K562 (cell line): ENCODE results near the gene LINGO3. TPM values are rescaled to one million over a fixed set of nuclear protein-coding genes. Genes with fewer than 3 reads are reported as not detected.

Experiments used
- CEBPG ChIP-seq, 3 experiments: fragments of 200-800 bp in 1 of 3; sonication (Bioruptor generic) in 1 of 3; sonication (generic) in 1 of 3; formaldehyde crosslinking in 1 of 3; IDR thresholded peaks in 2 of 3; conservative IDR thresholded peaks in 1 of 3; 2 replicates each; pipeline versions ENCODE4 v1.6.1 to v1.8.0; 2016 to 2022; ENCODE audit warnings: missing compliant biosample characterization in 2 of 3, missing genetic modification characterization in 2 of 3, mild to moderate bottlenecking in 1 of 3, missing genetic modification reagents in 1 of 3
- ELF1 ChIP-seq: fragments of 200-800 bp; sonication (Bioruptor generic); IDR thresholded peaks from 2 replicates; pipeline ENCODE4 v1.6.1; 2016; ENCODE audit warnings: missing genetic modification characterization, missing compliant biosample characterization
- EWSR1 ChIP-seq: fragments of 450-650 bp; IDR thresholded peaks from 2 replicates; pipeline ENCODE4 v1.6.1; 2018; ENCODE audit warnings: borderline replicate concordance, mild to moderate bottlenecking, low read depth, moderate library complexity; ENCODE audit not compliant: partially characterized antibody
- GATA2 ChIP-seq: sonication (generic); formaldehyde crosslinking; IDR thresholded peaks from 2 replicates; pipeline ENCODE4 v1.4.0; 2020; ENCODE audit warnings: mild to moderate bottlenecking, missing genetic modification reagents
- HCFC1 ChIP-seq: IDR thresholded peaks from 2 replicates; pipeline ENCODE4 v1.6.1; 2012; ENCODE audit warnings: low read depth, low read length, improper control_type of control experiment
- HNRNPL ChIP-seq: fragments of 200-400 bp; formaldehyde crosslinking; IDR thresholded peaks from 2 replicates; pipeline ENCODE4 v1.6.1; 2017; ENCODE audit warnings: low read depth, mild to moderate bottlenecking, low read length
- KDM4B ChIP-seq, 2 experiments: fragments of 450-650 bp in 1 of 2; sonication (generic) in 1 of 2; IDR thresholded peaks; 2 replicates each; pipeline ENCODE4 v1.6.1; 2016 to 2017; ENCODE audit warnings: borderline replicate concordance in 2 of 2, antibody characterized with exemption in 1 of 2, low read depth in 1 of 2, mild to moderate bottlenecking in 1 of 2
- MEIS2 ChIP-seq: fragments of 450-650 bp; IDR thresholded peaks from 2 replicates; pipeline ENCODE4 v1.6.1; 2014; ENCODE audit warnings: mild to moderate bottlenecking; ENCODE audit not compliant: partially characterized antibody
- PHB ChIP-seq: fragments of 250-450 bp; sonication (Bioruptor Pico); IDR thresholded peaks from 2 replicates; pipeline ENCODE4 v1.5.0; 2021
- SMARCB1 ChIP-seq: IDR thresholded peaks from 2 replicates; pipeline ENCODE4 v1.6.1; 2011; ENCODE audit warnings: improper control_type of control experiment, low read depth; ENCODE audit not compliant: insufficient read length
- TSC22D4 ChIP-seq: fragments of 450-650 bp; IDR thresholded peaks from 2 replicates; pipeline ENCODE4 v1.6.1; 2016; ENCODE audit warnings: missing genetic modification characterization, missing biosample characterization, control low read depth
- ZC3H4 ChIP-seq: sonication (generic); formaldehyde crosslinking; IDR thresholded peaks from 2 replicates; pipeline ENCODE4 v1.9.0; 2021; ENCODE audit warnings: missing genetic modification reagents, borderline replicate concordance
- ZNF764 ChIP-seq: fragments of 250-450 bp; sonication (Bioruptor Pico); IDR thresholded peaks from 2 replicates; pipeline ENCODE4 v1.4.0; 2020; ENCODE audit warnings: low read depth, mild to moderate bottlenecking, moderate library complexity
- polyA plus RNA-seq, 8 experiments: library from polyadenylated mRNA; depleted of rRNA in 4 of 8; stranded (reverse) in 5 of 8; unstranded in 3 of 8; fragments of >200 nt; fragmentation: Nextera tagmentation in 2 of 8; fragmentation: Illumina TruSeq in 1 of 8; extraction: Ambion mirVana in 2 of 8; extraction: Trizol in 1 of 8; gene quantifications; 2 replicates each; pipeline versions ENCODE4 v1.2.1 to v1.2.3, GENCODE V29; 2011 to 2014; ENCODE audit warnings: inconsistent platforms in 1 of 8, missing spikeins in 1 of 8
- total RNA-seq, 7 experiments: library from RNA; depleted of rRNA in 6 of 7; stranded (reverse); fragments of >200 nt in 6 of 7; fragmentation: Illumina TruSeq in 2 of 7; extraction: Trizol in 2 of 7; gene quantifications; 2 replicates each; pipeline versions ENCODE4 v1.2.1 to v1.2.3, GENCODE V29; 2011 to 2021; ENCODE audit warnings: low replicate concordance in 1 of 7
- TF ChIP-seq, protein P1 (sequence below): sonication (generic); formaldehyde crosslinking; IDR thresholded peaks from 2 replicates; pipeline ENCODE4 v1.8.1; 2023; ENCODE audit warnings: mild to moderate bottlenecking, missing genetic modification reagents
- TF ChIP-seq, protein P2 (sequence below): sonication (generic); formaldehyde crosslinking; IDR thresholded peaks from 2 replicates; pipeline ENCODE4 v1.8.1; 2023; ENCODE audit warnings: mild to moderate bottlenecking, missing genetic modification reagents
- TF ChIP-seq, protein P3 (sequence below): fragments of 250-450 bp; sonication (Bioruptor Pico); IDR thresholded peaks from 2 replicates; pipeline ENCODE4 v1.5.0; 2022; ENCODE audit warnings: mild to moderate bottlenecking
- TF ChIP-seq, protein P4 (sequence below): fragments of 450-650 bp; formaldehyde crosslinking; IDR thresholded peaks from 2 replicates; pipeline ENCODE4 v1.4.0; 2020; ENCODE audit warnings: mild to moderate bottlenecking, moderate library complexity

Gene LINGO3
- total and polyA plus RNA-seq, 9 of the 15 experiments (the other 6 are each of a cell fraction or from before 2014, with no cell fraction given) = 0.03 to 0.05 (median 0.03) TPM; not detected in 6

DNA sequence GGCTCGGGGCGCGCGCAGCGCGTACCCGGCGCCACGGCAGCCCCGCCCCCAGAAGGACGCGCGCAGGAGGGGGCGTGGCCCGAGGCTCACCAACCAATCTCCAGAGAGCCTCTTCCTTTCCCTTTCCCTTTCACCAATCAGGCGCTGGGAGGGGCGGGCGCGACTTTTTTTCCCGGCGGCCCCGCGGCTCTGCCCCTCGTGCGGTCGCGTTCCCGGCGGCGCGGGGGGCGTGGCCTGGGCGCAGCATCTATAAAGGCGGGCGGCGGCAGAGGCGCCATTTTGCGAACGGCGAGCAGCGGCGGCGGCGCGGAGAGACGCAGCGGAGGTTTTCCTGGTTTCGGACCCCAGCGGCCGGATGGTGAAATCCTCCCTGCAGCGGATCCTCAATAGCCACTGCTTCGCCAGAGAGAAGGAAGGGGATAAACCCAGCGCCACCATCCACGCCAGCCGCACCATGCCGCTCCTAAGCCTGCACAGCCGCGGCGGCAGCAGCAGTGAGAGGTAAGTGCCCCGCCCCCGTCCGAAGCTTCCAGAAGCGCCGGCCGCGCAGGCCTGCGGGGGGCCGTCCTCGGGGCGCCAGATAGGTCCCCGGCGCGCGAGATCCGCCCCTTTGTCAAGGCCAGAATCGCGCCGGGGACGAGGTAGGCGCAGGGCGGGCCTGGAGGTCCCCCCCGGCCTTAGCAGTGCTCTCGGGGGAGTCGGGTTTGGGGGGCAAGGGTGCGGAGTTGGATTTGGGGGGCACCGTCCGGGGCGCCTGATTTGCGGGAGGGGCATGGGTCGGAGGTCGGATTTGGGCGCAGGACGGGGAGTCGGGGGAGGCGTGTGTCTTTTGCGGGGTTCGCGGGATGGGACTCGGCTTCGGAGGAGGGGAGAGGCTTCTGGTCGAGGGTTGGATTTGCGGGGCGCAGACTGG lies 38.5 kb downstream of the LINGO3 start (continued):
- TF ChIP-seq KDM4B (IDR thresholded peaks at IDR 0.05; ENCODE audit: borderline replicate concordance in 2 of 2, low read depth in 1 of 2) = peak in 1 of 2 experiments; percentile 61; a peak in 1 of 4 replicates
- TF ChIP-seq TSC22D4 (tag) = no peak
- TF ChIP-seq, protein P1, sequence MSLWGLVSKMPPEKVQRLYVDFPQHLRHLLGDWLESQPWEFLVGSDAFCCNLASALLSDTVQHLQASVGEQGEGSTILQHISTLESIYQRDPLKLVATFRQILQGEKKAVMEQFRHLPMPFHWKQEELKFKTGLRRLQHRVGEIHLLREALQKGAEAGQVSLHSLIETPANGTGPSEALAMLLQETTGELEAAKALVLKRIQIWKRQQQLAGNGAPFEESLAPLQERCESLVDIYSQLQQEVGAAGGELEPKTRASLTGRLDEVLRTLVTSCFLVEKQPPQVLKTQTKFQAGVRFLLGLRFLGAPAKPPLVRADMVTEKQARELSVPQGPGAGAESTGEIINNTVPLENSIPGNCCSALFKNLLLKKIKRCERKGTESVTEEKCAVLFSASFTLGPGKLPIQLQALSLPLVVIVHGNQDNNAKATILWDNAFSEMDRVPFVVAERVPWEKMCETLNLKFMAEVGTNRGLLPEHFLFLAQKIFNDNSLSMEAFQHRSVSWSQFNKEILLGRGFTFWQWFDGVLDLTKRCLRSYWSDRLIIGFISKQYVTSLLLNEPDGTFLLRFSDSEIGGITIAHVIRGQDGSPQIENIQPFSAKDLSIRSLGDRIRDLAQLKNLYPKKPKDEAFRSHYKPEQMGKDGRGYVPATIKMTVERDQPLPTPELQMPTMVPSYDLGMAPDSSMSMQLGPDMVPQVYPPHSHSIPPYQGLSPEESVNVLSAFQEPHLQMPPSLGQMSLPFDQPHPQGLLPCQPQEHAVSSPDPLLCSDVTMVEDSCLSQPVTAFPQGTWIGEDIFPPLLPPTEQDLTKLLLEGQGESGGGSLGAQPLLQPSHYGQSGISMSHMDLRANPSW (CRISPR knock-in tag) = no peak
- no peak for TF ChIP-seq GATA2
- TF ChIP-seq EWSR1 = no peak
- no peak for TF ChIP-seq ELF1 (tag)
- TF ChIP-seq SMARCB1 = no peak
- peak; percentile 62 for TF ChIP-seq HCFC1
- TF ChIP-seq, protein P2, sequence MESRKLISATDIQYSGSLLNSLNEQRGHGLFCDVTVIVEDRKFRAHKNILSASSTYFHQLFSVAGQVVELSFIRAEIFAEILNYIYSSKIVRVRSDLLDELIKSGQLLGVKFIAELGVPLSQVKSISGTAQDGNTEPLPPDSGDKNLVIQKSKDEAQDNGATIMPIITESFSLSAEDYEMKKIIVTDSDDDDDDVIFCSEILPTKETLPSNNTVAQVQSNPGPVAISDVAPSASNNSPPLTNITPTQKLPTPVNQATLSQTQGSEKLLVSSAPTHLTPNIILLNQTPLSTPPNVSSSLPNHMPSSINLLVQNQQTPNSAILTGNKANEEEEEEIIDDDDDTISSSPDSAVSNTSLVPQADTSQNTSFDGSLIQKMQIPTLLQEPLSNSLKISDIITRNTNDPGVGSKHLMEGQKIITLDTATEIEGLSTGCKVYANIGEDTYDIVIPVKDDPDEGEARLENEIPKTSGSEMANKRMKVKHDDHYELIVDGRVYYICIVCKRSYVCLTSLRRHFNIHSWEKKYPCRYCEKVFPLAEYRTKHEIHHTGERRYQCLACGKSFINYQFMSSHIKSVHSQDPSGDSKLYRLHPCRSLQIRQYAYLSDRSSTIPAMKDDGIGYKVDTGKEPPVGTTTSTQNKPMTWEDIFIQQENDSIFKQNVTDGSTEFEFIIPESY (CRISPR knock-in tag) = peak; percentile 57; the same call in 1 of the 2 replicates
- TF ChIP-seq, protein P3, sequence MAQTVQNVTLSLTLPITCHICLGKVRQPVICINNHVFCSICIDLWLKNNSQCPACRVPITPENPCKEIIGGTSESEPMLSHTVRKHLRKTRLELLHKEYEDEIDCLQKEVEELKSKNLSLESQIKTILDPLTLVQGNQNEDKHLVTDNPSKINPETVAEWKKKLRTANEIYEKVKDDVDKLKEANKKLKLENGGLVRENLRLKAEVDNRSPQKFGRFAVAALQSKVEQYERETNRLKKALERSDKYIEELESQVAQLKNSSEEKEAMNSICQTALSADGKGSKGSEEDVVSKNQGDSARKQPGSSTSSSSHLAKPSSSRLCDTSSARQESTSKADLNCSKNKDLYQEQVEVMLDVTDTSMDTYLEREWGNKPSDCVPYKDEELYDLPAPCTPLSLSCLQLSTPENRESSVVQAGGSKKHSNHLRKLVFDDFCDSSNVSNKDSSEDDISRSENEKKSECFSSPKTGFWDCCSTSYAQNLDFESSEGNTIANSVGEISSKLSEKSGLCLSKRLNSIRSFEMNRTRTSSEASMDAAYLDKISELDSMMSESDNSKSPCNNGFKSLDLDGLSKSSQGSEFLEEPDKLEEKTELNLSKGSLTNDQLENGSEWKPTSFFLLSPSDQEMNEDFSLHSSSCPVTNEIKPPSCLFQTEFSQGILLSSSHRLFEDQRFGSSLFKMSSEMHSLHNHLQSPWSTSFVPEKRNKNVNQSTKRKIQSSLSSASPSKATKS (CRISPR knock-in tag) = no peak
- TF ChIP-seq, protein P4, sequence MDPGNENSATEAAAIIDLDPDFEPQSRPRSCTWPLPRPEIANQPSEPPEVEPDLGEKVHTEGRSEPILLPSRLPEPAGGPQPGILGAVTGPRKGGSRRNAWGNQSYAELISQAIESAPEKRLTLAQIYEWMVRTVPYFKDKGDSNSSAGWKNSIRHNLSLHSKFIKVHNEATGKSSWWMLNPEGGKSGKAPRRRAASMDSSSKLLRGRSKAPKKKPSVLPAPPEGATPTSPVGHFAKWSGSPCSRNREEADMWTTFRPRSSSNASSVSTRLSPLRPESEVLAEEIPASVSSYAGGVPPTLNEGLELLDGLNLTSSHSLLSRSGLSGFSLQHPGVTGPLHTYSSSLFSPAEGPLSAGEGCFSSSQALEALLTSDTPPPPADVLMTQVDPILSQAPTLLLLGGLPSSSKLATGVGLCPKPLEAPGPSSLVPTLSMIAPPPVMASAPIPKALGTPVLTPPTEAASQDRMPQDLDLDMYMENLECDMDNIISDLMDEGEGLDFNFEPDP (CRISPR knock-in tag) = no peak
- TF ChIP-seq MEIS2 = no peak
- no peak for TF ChIP-seq ZNF764
- no peak; the same call in 1 of the 2 replicates for TF ChIP-seq CEBPG (CRISPR knock-in tag; IDR thresholded peaks at IDR 0.05)
- no peak for TF ChIP-seq CEBPG (tag; conservative IDR thresholded peaks at IDR 0.05 in 1 of 2, IDR thresholded peaks at IDR 0.05 in 1 of 2)
- TF ChIP-seq HNRNPL = peak; percentile 92
- peak; percentile 75; the same call in 1 of the 2 replicates for TF ChIP-seq ZC3H4 (CRISPR knock-in tag)
- TF ChIP-seq PHB = 0 out of 2 replicates have a peak, but pooled peaks have one; percentile 56
